Mesenteric fat pad (tissue), 1 donor: Measurements from ENCODE around the gene SET. TPM values are rescaled to one million over a fixed set of nuclear protein-coding genes. Genes with fewer than 3 reads are reported as not detected.
"Not testable (repeated sequence)": the region's sequence is repeated elsewhere in the genome, so short reads cannot be mapped to it uniquely, and the experiment has no call there.

Experiments used
- DNase-seq: peaks from one replicate; pipeline ENCODE4 v3.0.0-alpha.2; 2020; ENCODE audit warnings: low spot score
- total RNA-seq: library from RNA; stranded (reverse); fragmentation: NEBNext Ultra II Directional; extraction: Animal tissue kit (Norgen Biotek cat#: 25700); gene quantifications from one replicate; pipeline ENCODE4 v1.2.1, GENCODE V29; 2021
- donor health status: DM: yes; HTN: yes; CAD: no.

The SET gene
- total RNA-seq, 1 donor from 2014 or later: 197 TPM

DNA sequence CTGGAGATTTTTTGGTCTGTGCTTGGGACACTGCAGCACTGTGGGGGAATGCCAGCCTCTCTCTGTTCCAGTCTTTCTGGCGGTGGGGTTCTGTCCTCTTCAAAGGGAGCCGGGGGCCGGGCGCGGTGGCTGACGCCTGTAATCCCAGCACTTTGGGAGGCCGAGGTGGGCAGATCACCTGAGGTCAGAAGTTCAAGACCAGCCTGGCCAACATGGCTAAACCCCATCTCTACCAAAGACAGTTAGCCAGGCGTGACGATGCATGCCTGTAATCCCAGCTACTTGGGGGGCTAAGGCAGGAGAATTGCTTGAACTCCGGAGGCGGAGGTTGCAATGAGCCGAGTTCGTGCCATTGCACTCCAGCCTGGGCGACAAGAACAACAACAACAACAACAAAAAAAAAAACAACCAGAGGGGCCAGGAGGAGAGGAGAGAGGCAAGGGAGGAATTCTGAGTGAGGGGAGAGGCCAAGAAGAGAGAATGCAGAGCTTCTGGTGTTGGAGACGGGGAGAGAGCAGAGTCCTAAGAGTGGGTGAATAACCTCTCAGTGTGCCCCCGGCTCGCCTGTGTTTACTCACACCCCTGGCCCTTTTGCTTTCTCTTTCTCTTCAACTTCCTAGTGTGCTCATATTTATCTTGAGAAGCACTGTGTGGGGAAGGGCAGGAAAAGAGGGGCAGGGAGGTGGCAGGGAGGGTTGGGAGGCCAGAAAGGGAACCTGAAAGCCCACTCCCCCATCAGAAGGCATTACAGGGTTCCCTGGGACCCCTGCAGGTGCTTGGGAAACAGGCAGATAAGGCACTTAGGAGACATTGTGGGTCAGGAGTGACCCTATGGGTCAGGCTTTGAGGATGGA, 3.2 kb upstream of the SET start:
- DNase-seq: no peak

DNA sequence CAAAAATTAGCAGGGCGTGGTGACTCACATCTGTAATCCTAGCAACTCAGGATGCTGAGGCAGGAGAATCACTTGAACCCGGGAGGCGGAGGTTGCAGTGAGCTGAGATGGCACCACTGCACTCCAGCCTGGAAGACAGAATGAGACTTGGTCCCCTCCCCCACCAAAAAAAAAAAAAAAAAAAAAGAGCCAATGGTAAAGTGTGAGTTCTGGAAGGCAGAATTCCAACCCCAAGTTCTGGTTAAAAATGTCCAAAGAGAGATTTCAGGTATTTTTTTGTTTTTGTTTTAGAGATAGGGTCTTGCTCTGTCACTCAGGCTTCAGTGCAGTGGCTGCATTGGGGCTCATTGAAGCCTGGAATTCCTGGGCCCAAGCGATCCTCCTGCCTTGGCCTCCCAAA, 1.6 kb upstream of the SET start:
- DNase-seq: no peak

DNA sequence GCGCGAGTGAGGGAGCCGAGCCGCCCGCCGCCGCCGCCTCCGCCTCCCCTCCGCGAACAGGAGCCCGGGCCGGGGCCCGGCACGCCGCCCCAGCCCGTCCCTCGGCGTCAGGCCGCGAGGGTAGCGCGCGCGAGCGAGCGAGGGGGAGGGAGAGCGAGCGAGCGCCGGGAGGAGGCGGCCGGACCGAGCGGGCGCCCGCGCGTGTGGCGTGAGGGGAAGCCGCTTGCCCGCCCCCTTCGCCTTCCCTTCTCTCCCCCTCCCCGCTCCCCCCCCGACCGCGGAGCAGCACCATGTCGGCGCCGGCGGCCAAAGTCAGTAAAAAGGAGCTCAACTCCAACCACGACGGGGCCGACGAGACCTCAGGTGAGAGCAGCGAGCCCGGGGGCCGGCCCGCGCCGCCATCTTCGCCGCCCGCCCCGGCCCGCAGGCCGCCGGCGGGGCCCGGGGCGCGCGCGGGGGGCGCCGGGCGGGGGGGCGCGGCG, 312 bp downstream of the SET start:
- no peak for DNase-seq

GRCh38 chr9:128689820-128690683, 1.0 kb downstream of the SET start:
- DNase-seq: no peak

- no peak for DNase-seq
Observed at GRCh38 chr9:128690684-128691034, 1.6 kb downstream of the SET start.

DNA sequence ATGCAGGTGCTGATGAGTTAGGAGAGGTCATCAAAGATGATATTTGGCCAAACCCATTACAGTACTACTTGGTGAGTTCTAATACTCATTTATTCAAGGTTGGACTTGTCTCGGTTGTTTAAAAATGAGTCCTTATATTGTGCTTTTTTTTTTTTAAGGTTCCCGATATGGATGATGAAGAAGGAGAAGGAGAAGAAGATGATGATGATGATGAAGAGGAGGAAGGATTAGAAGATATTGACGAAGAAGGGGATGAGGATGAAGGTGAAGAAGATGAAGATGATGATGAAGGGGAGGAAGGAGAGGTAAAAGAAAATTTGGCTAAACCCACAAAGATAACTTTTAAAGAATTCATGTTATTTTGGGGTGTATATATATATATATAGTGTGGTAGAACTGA, 4.7 kb downstream of the SET start:
- DNase-seq: not testable (repeated sequence)

GRCh38 chr9:128694344-128694743, 5.3 kb downstream of the SET start:
- no peak for DNase-seq

DNA sequence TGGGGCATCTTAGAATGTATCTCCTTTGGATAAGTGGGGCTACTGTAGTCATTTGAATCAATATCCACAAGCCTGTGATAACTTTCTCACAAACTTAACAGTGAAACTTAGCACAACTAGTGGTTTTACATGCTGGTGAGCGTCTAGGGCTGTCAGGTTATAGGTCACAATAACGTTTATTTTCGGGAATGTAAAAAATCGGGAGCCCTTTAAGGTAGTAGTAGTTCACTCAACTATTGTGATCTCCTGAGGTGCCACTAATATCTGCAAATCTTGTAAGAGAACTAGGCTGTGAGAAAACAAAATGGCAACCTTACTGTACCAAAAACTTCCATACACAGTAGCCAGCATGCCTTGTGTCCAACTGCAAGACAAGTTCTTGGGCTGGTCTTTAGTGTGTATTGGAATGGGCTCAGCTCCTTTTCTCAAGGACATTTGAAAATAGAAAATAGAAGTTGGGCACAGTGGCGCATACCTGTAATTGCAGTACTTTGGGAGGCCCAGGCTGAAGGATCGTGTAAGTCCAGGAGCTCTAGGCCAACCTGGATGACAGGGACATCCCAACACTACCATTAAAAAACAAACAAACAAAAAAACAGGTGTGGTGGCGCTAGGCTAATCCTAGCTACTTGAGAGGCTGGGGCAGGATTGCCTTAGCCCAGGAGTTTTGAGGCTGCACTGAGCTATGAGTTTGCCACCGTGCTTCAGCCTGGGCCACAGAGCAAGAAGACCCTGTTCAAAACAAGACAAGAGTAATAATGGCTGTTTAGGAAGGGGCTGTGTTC, 8.1 kb downstream of the SET start:
- DNase-seq: peak; percentile 41

DNA sequence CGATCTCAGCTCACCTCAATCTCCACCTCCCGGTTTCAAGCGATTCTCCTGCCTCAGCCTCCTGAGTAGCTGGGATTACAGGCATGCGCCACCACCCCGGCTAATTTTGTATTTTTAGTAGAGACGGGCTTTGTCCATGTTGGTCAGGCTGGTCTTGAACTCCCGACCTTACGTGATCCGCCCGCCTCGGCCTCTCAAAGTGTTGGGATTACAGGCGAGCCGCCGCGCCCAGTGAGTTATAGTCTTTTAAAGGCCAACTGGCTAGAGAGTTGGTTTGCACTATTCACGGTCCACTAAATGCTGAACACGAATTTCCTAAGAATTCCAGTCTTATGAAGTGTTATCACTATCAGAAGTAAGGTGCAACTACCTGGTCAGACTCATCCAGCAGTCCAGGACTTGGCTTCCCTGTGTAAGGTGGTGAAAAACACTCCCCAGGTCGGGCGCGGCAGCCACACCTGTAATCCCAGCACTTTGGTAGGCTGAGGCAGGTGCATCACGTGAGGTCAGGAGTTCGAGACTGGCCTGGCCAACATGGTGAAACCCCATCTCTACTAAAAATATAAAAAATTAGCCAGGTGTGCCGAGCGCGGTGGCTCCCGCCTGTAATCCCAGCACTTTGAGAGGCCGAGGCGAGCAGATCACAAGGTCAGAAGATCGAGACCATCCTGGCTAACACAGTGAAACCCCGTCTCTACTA, 10.2 kb downstream of the SET start:
- peak; percentile 64 for DNase-seq

DNA sequence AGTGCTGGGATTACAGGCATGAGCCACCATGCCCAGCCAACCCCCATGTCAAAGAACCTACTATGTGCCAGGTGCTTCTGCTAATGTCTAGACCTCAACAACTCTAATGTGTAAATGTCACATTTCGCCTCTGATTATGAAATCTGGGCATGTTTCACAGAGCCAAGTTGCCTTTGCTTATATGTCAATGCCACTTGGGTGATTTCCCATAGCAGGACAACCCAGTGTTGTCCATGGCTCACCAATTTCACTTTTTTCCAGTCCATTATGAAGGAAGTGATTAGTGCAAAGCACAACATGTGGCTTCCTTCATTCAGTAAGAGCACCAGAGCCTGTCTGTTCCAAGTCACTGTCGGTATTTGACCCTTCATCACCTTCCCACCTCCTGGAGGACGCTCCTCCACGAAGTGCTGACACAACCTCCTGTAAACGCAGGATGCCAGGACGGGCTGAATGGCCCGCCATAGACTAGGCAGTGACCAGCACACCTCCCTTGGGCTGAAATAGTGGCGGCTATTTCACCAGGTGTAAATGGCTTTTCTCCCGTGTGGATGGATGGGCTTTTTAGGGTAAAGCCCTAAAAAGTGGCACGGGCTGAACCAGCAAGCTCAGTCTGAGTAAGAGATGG, 12.3 kb downstream of the SET start:
- peak; percentile 47 for DNase-seq

DNA sequence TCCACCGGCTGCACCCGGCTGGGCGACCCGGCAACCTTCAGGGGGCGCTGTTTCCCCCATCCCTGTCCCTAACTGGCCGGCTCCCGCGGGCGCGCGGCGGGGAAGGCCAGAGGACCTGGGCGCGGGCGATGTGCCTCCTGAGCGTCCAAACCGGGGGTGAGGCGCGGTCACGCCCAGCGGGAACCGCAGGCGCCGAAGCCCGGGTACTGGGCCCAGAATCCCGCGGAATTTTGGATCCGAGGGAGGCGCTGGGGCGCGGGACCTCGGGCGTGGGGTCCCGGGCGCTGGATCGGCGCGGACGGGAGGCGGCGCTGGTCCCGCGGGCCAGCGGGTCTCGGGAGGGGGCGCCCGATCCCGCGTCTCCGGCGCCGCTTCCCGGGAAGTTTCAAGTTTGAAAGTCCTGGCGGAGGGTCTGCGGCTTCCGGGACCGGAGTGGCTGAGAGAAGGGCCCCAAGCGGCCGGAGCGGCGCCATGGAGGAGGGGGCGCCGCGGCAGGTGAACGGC, 13.5 kb downstream of the SET start, which contains the start of gene PKN3:
PKN3 (plus strand) TSS at position 59 of the 504 bp plus-strand sequence; CDS start at position 472, 413 bp downstream.
- DNase-seq: peak; percentile 97

DNA sequence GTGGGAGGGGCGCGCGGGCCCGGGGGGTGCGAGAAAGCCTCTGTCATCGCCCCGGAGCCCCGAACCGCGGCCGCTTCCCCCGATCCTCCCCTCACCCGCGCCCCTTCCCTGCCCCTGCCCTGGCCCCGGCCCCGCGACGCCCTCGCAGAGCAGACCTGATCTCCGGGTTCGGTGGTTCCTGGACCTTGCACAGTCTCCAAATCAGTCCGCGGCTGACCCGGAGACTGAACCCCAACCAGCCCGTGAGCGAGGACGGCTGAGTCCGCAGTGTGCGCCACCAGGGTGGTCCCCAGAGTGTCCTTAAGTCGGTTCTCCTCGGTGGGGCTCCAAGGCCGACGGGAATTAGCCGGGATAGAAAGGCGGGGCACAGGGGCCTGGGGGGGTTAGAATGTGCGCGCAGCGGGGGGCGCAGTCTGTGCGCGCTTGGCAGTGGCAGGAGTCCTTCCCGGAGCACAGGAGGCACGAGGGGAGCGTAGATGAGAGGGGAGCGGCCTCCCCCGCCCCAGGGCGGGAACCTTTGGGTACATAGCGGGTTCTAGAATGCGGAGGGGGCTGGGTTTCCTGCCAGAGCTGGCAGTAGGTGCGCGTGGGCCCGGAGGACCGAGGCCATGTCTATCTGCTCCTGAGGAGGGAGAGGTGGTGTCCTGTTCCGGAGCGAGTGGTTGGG, 14.1 kb downstream of the SET start:
- peak; percentile 89 for DNase-seq

DNA sequence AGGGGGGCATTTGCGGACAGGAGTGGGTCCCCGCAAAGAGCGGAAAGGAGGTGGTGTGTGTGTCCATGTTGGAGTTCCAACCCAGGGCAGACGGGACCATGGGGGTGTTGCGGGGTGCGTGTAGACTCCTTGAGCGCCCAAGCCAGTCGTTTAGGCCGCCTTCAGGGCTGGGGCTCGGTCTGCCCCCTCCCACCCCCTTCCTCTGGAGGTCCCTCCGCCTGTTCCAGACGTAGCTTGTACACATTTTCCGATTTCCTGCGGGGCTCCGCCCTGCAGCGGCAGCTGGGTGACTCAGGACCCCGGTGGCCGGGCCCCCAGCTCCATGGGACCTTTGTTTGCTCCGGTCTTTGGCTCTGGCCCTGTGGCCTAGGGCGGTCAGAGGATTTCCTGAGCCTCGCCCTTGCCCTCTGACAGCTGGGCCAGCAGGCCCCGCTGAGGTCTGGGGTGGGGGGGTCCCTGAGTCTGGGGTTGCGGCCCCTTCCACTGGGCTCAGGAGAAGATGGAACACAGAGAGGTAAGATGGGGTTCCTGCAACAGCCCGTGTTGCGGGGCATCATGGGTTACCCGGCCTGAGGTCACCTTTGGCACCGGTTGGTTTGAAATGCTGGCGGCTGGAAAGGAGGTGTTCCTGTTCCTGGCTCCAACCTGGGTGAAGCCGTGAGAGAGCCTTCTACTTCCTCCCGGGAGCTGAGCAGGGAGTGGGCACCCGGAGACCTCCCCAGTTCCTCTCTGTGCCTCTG, 14.8 kb downstream of the SET start:
- DNase-seq: no peak

- DNase-seq: no peak
Observed at GRCh38 chr9:128704356-128704670, 15.3 kb downstream of the SET start.

DNA sequence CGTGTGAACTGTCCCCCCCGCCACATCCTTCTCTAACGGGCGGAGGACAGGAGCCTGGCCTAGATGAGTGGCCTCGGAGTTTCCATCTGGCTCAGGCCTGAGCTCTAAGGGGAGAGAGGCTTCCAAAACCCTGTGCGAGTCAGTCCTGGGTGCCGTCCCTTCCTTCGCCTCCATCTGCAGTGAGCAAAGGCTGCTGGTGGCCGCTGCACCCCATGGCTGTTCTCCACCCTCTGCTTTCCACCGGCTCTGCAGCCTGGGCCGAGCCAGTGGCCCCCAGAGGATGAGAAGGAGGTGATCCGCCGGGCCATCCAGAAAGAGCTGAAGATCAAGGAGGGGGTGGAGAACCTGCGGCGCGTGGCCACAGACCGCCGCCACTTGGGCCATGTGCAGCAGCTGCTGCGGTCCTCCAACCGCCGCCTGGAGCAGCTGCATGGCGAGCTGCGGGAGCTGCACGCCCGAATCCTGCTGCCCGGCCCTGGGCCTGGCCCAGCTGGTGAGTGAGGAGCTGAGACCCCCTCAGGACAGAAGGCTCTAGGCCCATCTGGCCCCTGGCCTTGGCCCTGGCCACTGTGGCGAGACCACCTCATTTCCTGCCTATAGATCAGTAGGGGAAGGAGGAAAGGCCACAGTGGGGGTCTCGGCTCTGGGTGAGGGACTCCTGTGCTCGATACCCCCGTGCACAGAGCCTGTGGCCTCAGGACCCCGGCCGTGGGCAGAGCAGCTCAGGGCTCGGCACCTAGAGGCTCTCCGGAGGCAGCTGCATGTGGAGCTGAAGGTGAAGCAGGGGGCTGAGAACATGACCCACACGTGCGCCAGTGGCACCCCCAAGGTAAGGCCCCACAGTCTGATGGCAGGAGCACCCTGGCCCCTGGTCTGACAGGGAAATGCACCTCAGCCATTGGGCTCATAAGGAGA, 16.3 kb downstream of the SET start:
- DNase-seq: no peak

- no peak for DNase-seq
Observed at GRCh38 chr9:128706045-128706444, 17.0 kb downstream of the SET start.

- DNase-seq: no peak
Observed at GRCh38 chr9:128706671-128707381, 17.8 kb downstream of the SET start.
